Measurements from ENCODE around the gene BBC3. TPM values are rescaled to one million over a fixed set of nuclear protein-coding genes. Genes with fewer than 3 reads are reported as not detected.
"Not testable (repeated sequence)": the region's sequence is repeated elsewhere in the genome, so short reads cannot be mapped to it uniquely, and the experiment has no call there.

The BBC3 gene
- 10 to 100 TPM in 1 of 3 donors, 1 to 10 TPM in 2; 8.3 to 13.9 (median 8.4) TPM for polyA plus RNA-seq

GRCh38 chr19:47230921-47231214, at the start of gene BBC3:
Gene BBC3 (minus strand): TSS chr19:47231199. CDS start chr19:47228431, 2,768 bp downstream.
- Mint-ChIP-seq H3K4me3 (peak within 1 kb of the TSS; percentile 83 to 91 (median 86)), H3K36me3 (no peaks in the 10 kb centered on the region), H3K4me1 (peaks cover 20 to 23% of the 10 kb centered on the region in 2 donors), H3K27me3 (ENCODE audit: low read depth in 3 of 3) (peaks cover 14 to 23% (median 21%) of the 10 kb centered on the region in 3 donors), H3K27ac (peak within 1 kb of the TSS; percentile 83 to 97 (median 92)), H3K9me3 (no peaks in the 10 kb centered on the region)
- no peak for DNase-seq

- peak overlapping the region in 1 of 6 donors; percentile 18 for H3K27ac Mint-ChIP-seq
- peaks cover 8 to 11% of the 10 kb centered on the region in 2 donors for H3K4me1 Mint-ChIP-seq
- peaks cover 7 to 9% (median 8%) of the 10 kb centered on the region in 3 donors for H3K27me3 Mint-ChIP-seq (ENCODE audit: low read depth in 3 of 3)
- H3K4me3 Mint-ChIP-seq = no peak overlapping the region
- H3K36me3 Mint-ChIP-seq = no peaks in the 10 kb centered on the region
- DNase-seq = peak in 1 of 3 donors; percentile 38
- no peaks in the 10 kb centered on the region for H3K9me3 Mint-ChIP-seq
Observed at GRCh38 chr19:47280183-47280797, 49.3 kb upstream of the BBC3 start.

GRCh38 chr19:47276513-47276912, 45.5 kb upstream of the BBC3 start:
- H3K27ac Mint-ChIP-seq, H3K9me3 Mint-ChIP-seq, DNase-seq, H3K36me3 Mint-ChIP-seq: not testable (repeated sequence)
- peaks cover 10 to 29% (median 21%) of the 10 kb centered on the region in 3 donors for H3K27me3 Mint-ChIP-seq (ENCODE audit: low read depth in 3 of 3)
- peak overlapping the region in 2 of 5 donors; percentile 73 to 79 for H3K4me3 Mint-ChIP-seq
- peaks cover 20 to 22% of the 10 kb centered on the region in 2 donors for H3K4me1 Mint-ChIP-seq

- DNase-seq = no peak
- Mint-ChIP-seq H3K36me3 (no peaks in the 10 kb centered on the region), H3K27me3 (ENCODE audit: low read depth in 3 of 3) (peaks cover 10 to 29% (median 21%) of the 10 kb centered on the region in 3 donors), H3K4me1 (peaks cover 20 to 22% of the 10 kb centered on the region in 2 donors), H3K9me3 (no peaks in the 10 kb centered on the region), H3K27ac (peak overlapping the region; percentile 48 to 73 (median 64)), H3K4me3 (peak overlapping the region; percentile 73 to 83 (median 79))
Observed at GRCh38 chr19:47275791-47276461, 44.9 kb upstream of the BBC3 start.

- peaks cover 10 to 29% (median 21%) of the 10 kb centered on the region in 3 donors for H3K27me3 Mint-ChIP-seq (ENCODE audit: low read depth in 3 of 3)
- no peak for DNase-seq
- H3K27ac Mint-ChIP-seq = peak overlapping the region; percentile 48 to 73 (median 64)
Observed at GRCh38 chr19:47274891-47275761, 44.1 kb upstream of the BBC3 start.

GRCh38 chr19:47274071-47274890, 43.3 kb upstream of the BBC3 start, which contains the start of gene INAFM1:
Gene INAFM1 (plus strand): TSS chr19:47274885. CDS start chr19:47274920, 35 bp downstream.
- H3K4me3 Mint-ChIP-seq = peak within 1 kb of the TSS; percentile 95 to 98 (median 96)
- peaks cover 10 to 29% (median 21%) of the 10 kb centered on the region in 3 donors for H3K27me3 Mint-ChIP-seq (ENCODE audit: low read depth in 3 of 3)
- peak; percentile 98 to 99 (median 98) for DNase-seq
- no peaks in the 10 kb centered on the region for H3K9me3 Mint-ChIP-seq
- peaks cover 0 to 8% (median 3%) of the 10 kb centered on the region in 3 donors for H3K36me3 Mint-ChIP-seq
- H3K4me1 Mint-ChIP-seq = peaks cover 20% of the 10 kb centered on the region in 2 donors
- H3K27ac Mint-ChIP-seq = peak within 1 kb of the TSS; percentile 94 to 99 (median 98)

More at GRCh38 chr19:47274891-47275761, 44.1 kb upstream of the BBC3 start:
- Mint-ChIP-seq H3K9me3 (no peaks in the 10 kb centered on the region), H3K4me1 (peaks cover 20 to 22% of the 10 kb centered on the region in 2 donors), H3K4me3 (peak overlapping the region; percentile 73 to 83 (median 79)), H3K36me3 (peaks cover 0 to 6% (median 3%) of the 10 kb centered on the region in 3 donors)

- Mint-ChIP-seq H3K4me3 (peak overlapping the region; percentile 95 to 98 (median 96)), H3K36me3 (peaks cover 0 to 11% (median 3%) of the 10 kb centered on the region in 3 donors)
- DNase-seq = peak; percentile 86 to 87 (median 87)
Observed at GRCh38 chr19:47273313-47274070, 42.5 kb upstream of the BBC3 start.

GRCh38 chr19:47272448-47273312, 41.7 kb upstream of the BBC3 start:
- no peak for DNase-seq
- Mint-ChIP-seq H3K36me3 (peaks cover 0 to 11% (median 3%) of the 10 kb centered on the region in 3 donors), H3K4me3 (peak overlapping the region; percentile 95 to 98 (median 96)), H3K9me3 (no peaks in the 10 kb centered on the region), H3K27ac (peak overlapping the region; percentile 60 to 97 (median 80)), H3K27me3 (ENCODE audit: low read depth in 3 of 3) (peaks cover 10 to 27% (median 21%) of the 10 kb centered on the region in 3 donors), H3K4me1 (peaks cover 17 to 20% of the 10 kb centered on the region in 2 donors)

More at GRCh38 chr19:47273313-47274070, 42.5 kb upstream of the BBC3 start:
- H3K27ac Mint-ChIP-seq = peak overlapping the region; percentile 94 to 99 (median 98)
- peaks cover 10 to 28% (median 21%) of the 10 kb centered on the region in 3 donors for H3K27me3 Mint-ChIP-seq (ENCODE audit: low read depth in 3 of 3)
- peaks cover 20% of the 10 kb centered on the region in 2 donors for H3K4me1 Mint-ChIP-seq
- H3K9me3 Mint-ChIP-seq = no peaks in the 10 kb centered on the region

- Mint-ChIP-seq H3K27ac (peak overlapping the region in 2 of 6 donors; percentile 64 to 86), H3K4me3 (peak overlapping the region in 4 of 5 donors; percentile 95 to 98 (median 96)), H3K4me1 (peaks cover 17 to 20% of the 10 kb centered on the region in 2 donors), H3K9me3 (no peaks in the 10 kb centered on the region), H3K36me3 (peaks cover 0 to 15% (median 3%) of the 10 kb centered on the region in 3 donors), H3K27me3 (ENCODE audit: low read depth in 3 of 3) (peaks cover 10 to 27% (median 21%) of the 10 kb centered on the region in 3 donors)
- DNase-seq = no peak
Observed at GRCh38 chr19:47271949-47272348, 41.0 kb upstream of the BBC3 start.

- no peak for DNase-seq
- peaks cover 2 to 22% (median 5%) of the 10 kb centered on the region in 3 donors for H3K36me3 Mint-ChIP-seq
- peaks cover 8 to 25% (median 14%) of the 10 kb centered on the region in 3 donors for H3K27me3 Mint-ChIP-seq (ENCODE audit: low read depth in 3 of 3)
- no peaks in the 10 kb centered on the region for H3K9me3 Mint-ChIP-seq
- peak overlapping the region in 2 of 6 donors; percentile 55 to 57 for H3K27ac Mint-ChIP-seq
- peaks cover 12 to 15% of the 10 kb centered on the region in 2 donors for H3K4me1 Mint-ChIP-seq
- no peak overlapping the region for H3K4me3 Mint-ChIP-seq
Observed at GRCh38 chr19:47270408-47270807, 39.4 kb upstream of the BBC3 start.

- no peaks in the 10 kb centered on the region for H3K9me3 Mint-ChIP-seq
- H3K27me3 Mint-ChIP-seq (ENCODE audit: low read depth in 3 of 3) = peaks cover 5 to 19% (median 11%) of the 10 kb centered on the region in 3 donors
- peaks cover 10 to 15% of the 10 kb centered on the region in 2 donors for H3K4me1 Mint-ChIP-seq
- H3K36me3 Mint-ChIP-seq = peaks cover 4 to 25% (median 7%) of the 10 kb centered on the region in 3 donors
- H3K27ac Mint-ChIP-seq = no peak overlapping the region
- no peak for DNase-seq
- H3K4me3 Mint-ChIP-seq = no peak overlapping the region
Observed at GRCh38 chr19:47269596-47269995, 38.6 kb upstream of the BBC3 start.

Measured in immature natural killer cell (primary cell).